Measurements from ENCODE around the gene CCDC88C. TPM values are rescaled to one million over a fixed set of nuclear protein-coding genes. Genes with fewer than 3 reads are reported as not detected.

The CCDC88C gene
- total RNA-seq, 1 experiment from 2014 or later = 64.8 TPM

GRCh38 chr14:91303924-91304229, 113.7 kb downstream of the CCDC88C start (continued):
- no peak for TF ChIP-seq AR (CRISPR knock-in tag; IDR thresholded peaks at IDR 0.05)
- no peak for TF ChIP-seq NR3C1 (CRISPR knock-in tag; conservative IDR thresholded peaks at IDR 0.05; ENCODE audit: low read depth)
- TF ChIP-seq NR1H2 (CRISPR knock-in tag; IDR thresholded peaks at IDR 0.05) = no peak
- TF ChIP-seq KAT7 (CRISPR knock-in tag; IDR thresholded peaks at IDR 0.05; ENCODE audit: borderline replicate concordance) = no peak
- TF ChIP-seq ZSCAN18 (CRISPR knock-in tag; IDR thresholded peaks at IDR 0.05) = no peak
- TF ChIP-seq E2F4 (CRISPR knock-in tag; IDR thresholded peaks at IDR 0.05; ENCODE audit: borderline replicate concordance, low read depth) = no peak
- TF ChIP-seq GRHL2 (CRISPR knock-in tag; IDR thresholded peaks at IDR 0.05; ENCODE audit: insufficient replicate concordance, severe bottlenecking) = no peak
- peak; percentile 42; the same call in 1 of the 2 replicates for TF ChIP-seq FOXP1 (CRISPR knock-in tag; IDR thresholded peaks at IDR 0.05; ENCODE audit: borderline replicate concordance)
- TF ChIP-seq NFE2L1 (CRISPR knock-in tag; IDR thresholded peaks at IDR 0.05) = no peak
- TF ChIP-seq MAX (CRISPR knock-in tag; IDR thresholded peaks at IDR 0.05) = peak; percentile 6; the same call in 1 of the 2 replicates
- TF ChIP-seq ZMAT4 (CRISPR knock-in tag; IDR thresholded peaks at IDR 0.05) = no peak
- no peak for TF ChIP-seq GABPB1 (CRISPR knock-in tag; IDR thresholded peaks at IDR 0.05)
- no peak for TF ChIP-seq PRRX2 (CRISPR knock-in tag; IDR thresholded peaks at IDR 0.05)
- TF ChIP-seq NR2C2 (CRISPR knock-in tag; IDR thresholded peaks at IDR 0.05) = no peak
- no peak for TF ChIP-seq ATF6 (CRISPR knock-in tag; IDR thresholded peaks at IDR 0.05)
- no peak for TF ChIP-seq FOXJ3 (CRISPR knock-in tag; IDR thresholded peaks at IDR 0.05; ENCODE audit: borderline replicate concordance)
- TF ChIP-seq FOXP4 (CRISPR knock-in tag; IDR thresholded peaks at IDR 0.05) = no peak
- TF ChIP-seq ZNF423 (CRISPR knock-in tag; IDR thresholded peaks at IDR 0.05) = no peak
- no peak for TF ChIP-seq ATF1 (CRISPR knock-in tag; IDR thresholded peaks at IDR 0.05)
